Endothelial cell (in vitro differentiated cells): ENCODE measurements around the gene MTA1. TPM values are rescaled to one million over a fixed set of nuclear protein-coding genes. Genes with fewer than 3 reads are reported as not detected.

ENCODE experiments used
- DNase-seq: peaks from one replicate; pipeline ENCODE4 v3.0.0; 2021; ENCODE audit warnings: low spot score
- H3K27ac Mint-ChIP-seq: one replicate; pipeline ENCODE4 v1.8.0; 2021; ENCODE audit warnings: mixed read lengths, inconsistent platforms; ENCODE audit not compliant: unreplicated experiment
- H3K27me3 Mint-ChIP-seq: one replicate; pipeline ENCODE4 v1.8.0; 2021; ENCODE audit warnings: mild to moderate bottlenecking, moderate library complexity, mixed read lengths, inconsistent platforms; ENCODE audit not compliant: unreplicated experiment
- H3K36me3 Mint-ChIP-seq: one replicate; pipeline ENCODE4 v1.8.0; 2021; ENCODE audit warnings: mild to moderate bottlenecking, low read depth, mixed read lengths, inconsistent platforms; ENCODE audit not compliant: unreplicated experiment
- H3K4me1 Mint-ChIP-seq: one replicate; pipeline ENCODE4 v1.8.0; 2021; ENCODE audit warnings: mild to moderate bottlenecking, mixed read lengths, inconsistent platforms; ENCODE audit not compliant: unreplicated experiment
- H3K4me3 Mint-ChIP-seq: one replicate; pipeline ENCODE4 v1.8.0; 2021; ENCODE audit warnings: mild to moderate bottlenecking, mixed read lengths, inconsistent platforms; ENCODE audit not compliant: unreplicated experiment
- H3K9me3 Mint-ChIP-seq: one replicate; pipeline ENCODE4 v1.8.0; 2021; ENCODE audit warnings: mixed read lengths, inconsistent platforms; ENCODE audit not compliant: unreplicated experiment
- CTCF ChIP-seq: fragments of 200-600 bp; sonication (generic); IDR thresholded peaks from one replicate; pipeline ENCODE4 v1.5.0; 2021; ENCODE audit warnings: antibody characterized with exemption; ENCODE audit not compliant: unreplicated experiment
- total RNA-seq: library from RNA; stranded (reverse); fragmentation: NEBNext Ultra II Directional; extraction: Animal tissue kit (Norgen Biotek cat#: 25700); gene quantifications from one replicate; pipeline ENCODE4 v1.2.1, GENCODE V29; 2021; ENCODE audit not compliant: unreplicated experiment

MTA1 gene
- total RNA-seq, 1 donor from 2014 or later: 150 TPM

GRCh38 chr14:105496831-105497591 lies 77.4 kb downstream of the MTA1 start:
- H3K27me3 Mint-ChIP-seq: peaks cover 9% of the 10 kb centered on the region
- DNase-seq: no peak
- TF ChIP-seq CTCF: no peak

GRCh38 chr14:105497671-105498429 lies 78.2 kb downstream of the MTA1 start:
- H3K4me3 Mint-ChIP-seq: no peak overlapping the region
- H3K9me3 Mint-ChIP-seq: no peaks in the 10 kb centered on the region
- no peak overlapping the region for H3K27ac Mint-ChIP-seq
- no peak for DNase-seq
- peaks cover 11% of the 10 kb centered on the region for H3K27me3 Mint-ChIP-seq
- no peaks in the 10 kb centered on the region for H3K4me1 Mint-ChIP-seq
- no peak for TF ChIP-seq CTCF
- H3K36me3 Mint-ChIP-seq: no peaks in the 10 kb centered on the region

More at GRCh38 chr14:105496831-105497591, 77.4 kb downstream of the MTA1 start:
- Mint-ChIP-seq H3K4me3 (no peak overlapping the region), H3K9me3 (no peaks in the 10 kb centered on the region), H3K4me1 (no peaks in the 10 kb centered on the region), H3K27ac (no peak overlapping the region), H3K36me3 (no peaks in the 10 kb centered on the region)

GRCh38 chr14:105498430-105499255 lies 79.0 kb downstream of the MTA1 start:
- H3K4me3 Mint-ChIP-seq: no peak overlapping the region
- no peak for TF ChIP-seq CTCF

GRCh38 chr14:105499256-105500035 lies 79.8 kb downstream of the MTA1 start:
- DNase-seq: no peak
- Mint-ChIP-seq H3K36me3 (no peaks in the 10 kb centered on the region), H3K4me3 (no peak overlapping the region), H3K27ac (no peak overlapping the region), H3K27me3 (peaks cover 8% of the 10 kb centered on the region), H3K4me1 (no peaks in the 10 kb centered on the region), H3K9me3 (no peaks in the 10 kb centered on the region)
- no peak for TF ChIP-seq CTCF

More at GRCh38 chr14:105498430-105499255, 79.0 kb downstream of the MTA1 start:
- H3K9me3 Mint-ChIP-seq: no peaks in the 10 kb centered on the region
- H3K27ac Mint-ChIP-seq: no peak overlapping the region
- H3K36me3 Mint-ChIP-seq: no peaks in the 10 kb centered on the region
- peaks cover 10% of the 10 kb centered on the region for H3K27me3 Mint-ChIP-seq
- DNase-seq: no peak
- H3K4me1 Mint-ChIP-seq: no peaks in the 10 kb centered on the region
